ENCODE measurements around the gene TOR3A.
A peak's percentile ranks its signal among the peaks of the same experiment; 100 is the strongest.
"Not testable (repeated sequence)": the region's sequence is repeated elsewhere in the genome, so short reads cannot be mapped to it uniquely, and the experiment has no call there.

Gene TOR3A

GRCh38 chr1:179129702-179130473 is 48.0 kb downstream of the TOR3A start:
- Histone ChIP-seq H3K4me3 (ENCODE audit: low read length) (no peak overlapping the region), H3K4me1 (ENCODE audit: insufficient read depth, low read length) (no peaks in the 10 kb centered on the region), H3K27me3 (ENCODE audit: insufficient read depth, low read length) (no peaks in the 10 kb centered on the region), H2AFZ (ENCODE audit: low read depth, low read length) (no peak overlapping the region), H3K9me3 (ENCODE audit: low read length) (no peaks in the 10 kb centered on the region), H3K36me3 (ENCODE audit: insufficient read depth, low read length) (peaks cover 17% of the 10 kb centered on the region)

- not testable (repeated sequence) for H3K9me3 ChIP-seq (ENCODE audit: low read length); H3K27me3 ChIP-seq (ENCODE audit: insufficient read depth, low read length); H3K4me3 ChIP-seq (ENCODE audit: low read length); H2AFZ ChIP-seq (ENCODE audit: low read depth, low read length); H3K36me3 ChIP-seq (ENCODE audit: insufficient read depth, low read length); H3K4me1 ChIP-seq (ENCODE audit: insufficient read depth, low read length)
These were observed 53.3 kb downstream of the TOR3A start for GRCh38 chr1:179135168-179135567.

DNA sequence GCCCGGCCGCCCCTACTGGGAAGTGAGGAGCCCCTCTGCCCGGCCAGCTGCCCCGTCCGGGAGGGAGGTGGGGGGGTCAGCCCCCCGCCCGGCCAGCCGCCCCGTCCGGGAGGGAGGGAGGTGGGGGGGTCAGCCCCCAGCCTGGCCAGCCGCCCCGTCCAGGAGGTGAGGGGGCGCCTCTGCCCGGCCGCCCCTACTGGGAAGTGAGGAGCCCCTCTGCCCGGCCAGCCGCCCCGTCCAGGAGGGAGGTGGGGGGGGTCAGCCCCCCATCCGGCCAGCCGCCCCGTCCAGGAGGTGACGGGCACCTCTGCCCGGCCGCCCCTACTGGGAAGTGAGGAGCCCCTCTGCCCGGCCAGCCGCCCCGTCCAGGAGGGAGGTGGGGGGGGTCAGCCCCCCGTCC is 53.8 kb downstream of the TOR3A start:
- not testable (repeated sequence) for H2AFZ ChIP-seq (ENCODE audit: low read depth, low read length); H3K27me3 ChIP-seq (ENCODE audit: insufficient read depth, low read length); H3K4me1 ChIP-seq (ENCODE audit: insufficient read depth, low read length); H3K9me3 ChIP-seq (ENCODE audit: low read length); H3K36me3 ChIP-seq (ENCODE audit: insufficient read depth, low read length); H3K4me3 ChIP-seq (ENCODE audit: low read length)

DNA sequence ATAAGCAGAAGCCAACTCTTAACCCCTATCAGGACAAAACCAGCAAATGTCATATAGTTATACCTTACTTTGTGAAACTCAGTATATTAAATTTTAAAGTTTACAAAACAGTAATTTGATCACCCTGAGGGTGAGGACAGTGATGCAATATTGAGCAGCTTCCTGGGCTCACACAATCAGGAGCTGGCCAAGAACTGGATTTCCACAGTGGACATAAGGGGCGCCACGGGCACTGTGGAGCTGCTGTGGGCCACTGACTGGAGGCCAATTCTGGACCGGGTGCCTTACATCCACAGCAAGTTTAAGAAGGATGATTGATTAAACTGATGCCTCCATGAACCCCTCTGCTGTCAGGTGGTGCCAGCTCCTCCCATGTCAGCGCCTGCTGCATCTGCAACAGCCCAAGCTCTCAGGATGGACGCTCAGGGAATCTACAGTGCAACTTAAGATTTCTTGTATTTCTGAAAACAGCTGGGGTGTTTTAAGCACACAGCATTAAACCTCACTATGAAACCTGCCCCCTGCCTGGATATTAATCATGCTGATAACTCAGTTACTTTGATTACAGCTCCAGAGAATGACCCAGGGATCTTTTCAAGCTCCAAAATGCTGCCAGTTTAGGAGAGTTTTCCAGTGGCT is 55.9 kb downstream of the TOR3A start:
- Histone ChIP-seq H3K4me1 (ENCODE audit: insufficient read depth, low read length) (peaks cover 11% of the 10 kb centered on the region), H3K36me3 (ENCODE audit: insufficient read depth, low read length) (no peaks in the 10 kb centered on the region), H3K27me3 (ENCODE audit: insufficient read depth, low read length) (no peaks in the 10 kb centered on the region), H2AFZ (ENCODE audit: low read depth, low read length) (no peak overlapping the region), H3K4me3 (ENCODE audit: low read length) (no peak overlapping the region), H3K9me3 (ENCODE audit: low read length) (peaks cover 7% of the 10 kb centered on the region)

- not testable (repeated sequence) for H3K27me3 ChIP-seq (ENCODE audit: insufficient read depth, low read length); H3K9me3 ChIP-seq (ENCODE audit: low read length); H2AFZ ChIP-seq (ENCODE audit: low read depth, low read length); H3K36me3 ChIP-seq (ENCODE audit: insufficient read depth, low read length); H3K4me3 ChIP-seq (ENCODE audit: low read length)
- H3K4me1 ChIP-seq (ENCODE audit: insufficient read depth, low read length) = peaks cover 11% of the 10 kb centered on the region
These were observed 56.9 kb downstream of the TOR3A start for GRCh38 chr1:179138755-179139154.

DNA sequence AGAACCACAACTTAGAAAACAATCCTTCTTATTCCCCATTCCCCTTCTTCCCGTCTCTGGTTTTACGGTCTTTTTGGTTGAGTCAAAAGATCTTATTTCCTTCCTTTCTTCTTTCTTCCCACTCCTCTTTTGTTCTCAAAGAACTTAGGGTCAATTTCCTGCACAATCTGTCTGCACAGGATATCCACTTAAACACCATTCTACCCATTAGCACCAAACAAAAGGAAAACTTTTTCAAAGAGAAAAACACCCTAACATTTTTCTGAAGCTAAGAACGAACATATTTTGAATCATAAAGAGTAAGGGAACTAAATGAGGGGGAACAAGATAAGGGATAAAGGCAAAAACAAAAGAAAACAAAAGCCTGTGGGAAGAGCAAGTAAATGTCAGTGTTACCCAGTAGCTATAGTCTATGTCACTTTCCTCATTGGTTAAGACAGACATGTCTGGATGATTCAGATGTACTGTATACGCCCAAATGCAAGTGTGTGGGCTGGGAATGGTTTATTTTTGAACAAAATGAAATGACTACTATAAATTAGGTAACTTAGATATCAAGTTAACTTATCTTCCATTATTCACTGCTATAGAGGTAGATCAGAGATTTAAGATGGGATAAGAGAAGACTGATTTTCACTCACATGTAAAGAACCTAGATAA is 59.9 kb downstream of the TOR3A start:
- Histone ChIP-seq H3K36me3 (ENCODE audit: insufficient read depth, low read length) (no peaks in the 10 kb centered on the region), H3K4me3 (ENCODE audit: low read length) (peak overlapping the region; percentile 8), H3K9me3 (ENCODE audit: low read length) (peaks cover 7% of the 10 kb centered on the region)

GRCh38 chr1:179142889-179143299 is 61.0 kb downstream of the TOR3A start:
- H3K4me1 ChIP-seq (ENCODE audit: insufficient read depth, low read length) = peaks cover 11% of the 10 kb centered on the region
- H2AFZ ChIP-seq (ENCODE audit: low read depth, low read length) = no peak overlapping the region
- H3K4me3 ChIP-seq (ENCODE audit: low read length) = no peak overlapping the region
- no peaks in the 10 kb centered on the region for H3K36me3 ChIP-seq (ENCODE audit: insufficient read depth, low read length)
- H3K9me3 ChIP-seq (ENCODE audit: low read length) = peaks cover 9% of the 10 kb centered on the region
- H3K27me3 ChIP-seq (ENCODE audit: insufficient read depth, low read length) = no peaks in the 10 kb centered on the region

More for the DNA sequence above, 59.9 kb downstream of the TOR3A start:
- H3K27me3 ChIP-seq (ENCODE audit: insufficient read depth, low read length) = no peaks in the 10 kb centered on the region
- H2AFZ ChIP-seq (ENCODE audit: low read depth, low read length) = no peak overlapping the region
- peaks cover 11% of the 10 kb centered on the region for H3K4me1 ChIP-seq (ENCODE audit: insufficient read depth, low read length)

GRCh38 chr1:179143322-179143721 is 61.5 kb downstream of the TOR3A start:
- peaks cover 9% of the 10 kb centered on the region for H3K9me3 ChIP-seq (ENCODE audit: low read length)
- no peaks in the 10 kb centered on the region for H3K27me3 ChIP-seq (ENCODE audit: insufficient read depth, low read length)
- no peak overlapping the region for H2AFZ ChIP-seq (ENCODE audit: low read depth, low read length)
- peaks cover 11% of the 10 kb centered on the region for H3K4me1 ChIP-seq (ENCODE audit: insufficient read depth, low read length)
- H3K36me3 ChIP-seq (ENCODE audit: insufficient read depth, low read length) = peaks cover 2% of the 10 kb centered on the region
- no peak overlapping the region for H3K4me3 ChIP-seq (ENCODE audit: low read length)

DNA sequence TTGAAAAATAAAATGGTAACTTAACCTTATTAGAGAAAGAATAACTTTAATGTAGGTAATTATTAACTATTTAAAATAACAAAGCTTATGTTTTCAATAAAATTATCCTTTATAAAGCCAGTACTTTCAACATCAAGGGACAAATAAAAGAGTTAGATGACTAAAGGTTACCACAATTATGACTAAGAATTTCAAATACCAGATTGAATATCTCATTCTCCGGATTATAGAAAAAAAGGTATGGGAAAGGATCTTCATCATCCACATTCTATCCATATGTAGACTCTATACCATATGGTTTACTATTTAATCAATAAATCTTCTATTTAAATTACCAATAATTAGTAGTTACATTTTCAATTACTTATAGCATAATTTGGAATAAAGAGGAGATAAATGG is 62.8 kb downstream of the TOR3A start:
- no peak overlapping the region for H3K4me3 ChIP-seq (ENCODE audit: low read length)

GRCh38 chr1:179145521-179145920 is 63.7 kb downstream of the TOR3A start:
- peaks cover 11% of the 10 kb centered on the region for H3K4me1 ChIP-seq (ENCODE audit: insufficient read depth, low read length)
- H3K4me3 ChIP-seq (ENCODE audit: low read length) = no peak overlapping the region
- peaks cover 7% of the 10 kb centered on the region for H3K9me3 ChIP-seq (ENCODE audit: low read length)
- no peak overlapping the region for H2AFZ ChIP-seq (ENCODE audit: low read depth, low read length)
- H3K36me3 ChIP-seq (ENCODE audit: insufficient read depth, low read length) = peaks cover 2% of the 10 kb centered on the region
- no peaks in the 10 kb centered on the region for H3K27me3 ChIP-seq (ENCODE audit: insufficient read depth, low read length)

More for the DNA sequence above, 62.8 kb downstream of the TOR3A start:
- Histone ChIP-seq H3K9me3 (ENCODE audit: low read length) (peaks cover 11% of the 10 kb centered on the region), H3K4me1 (ENCODE audit: insufficient read depth, low read length) (peaks cover 11% of the 10 kb centered on the region), H2AFZ (ENCODE audit: low read depth, low read length) (no peak overlapping the region), H3K27me3 (ENCODE audit: insufficient read depth, low read length) (no peaks in the 10 kb centered on the region), H3K36me3 (ENCODE audit: insufficient read depth, low read length) (peaks cover 2% of the 10 kb centered on the region)

Data from neuron (in vitro differentiated cells).